GM23338 (cell line): ENCODE measurements around the gene PRR19. TPM values are rescaled to one million over a fixed set of nuclear protein-coding genes. Genes with fewer than 3 reads are reported as not detected.

ENCODE experiments used
- ATAC-seq: fragments of 200-7000 bp; cut with Tn5 transposase; 3 replicates; pipeline ENCODE4 v1.9.1; 2020
- DNase-seq: peaks from one replicate; pipeline ENCODE4 v3.0.0-alpha.2; 2015; ENCODE audit warnings: low spot score
- H2AFZ ChIP-seq: fragments of 200-600 bp; sonication (generic); 2 replicates; pipeline ENCODE4 v1.8.0; 2016; ENCODE audit warnings: antibody characterized with exemption, mild to moderate bottlenecking, moderate library complexity
- H3F3A ChIP-seq: fragments of 200-600 bp; sonication (generic); replicated peaks from 2 replicates; pipeline ENCODE4 v1.8.0; 2017; ENCODE audit warnings: antibody characterized with exemption, mixed run types, low read depth
- H3K27ac ChIP-seq: fragments of 200-600 bp; sonication (generic); 2 replicates; pipeline ENCODE4 v1.6.1; 2016; ENCODE audit warnings: low read depth
- H3K27me3 ChIP-seq: fragments of 200-600 bp; sonication (generic); 2 replicates; pipeline ENCODE4 v1.8.0; 2016; ENCODE audit warnings: mild to moderate bottlenecking, mixed run types, moderate library complexity; ENCODE audit not compliant: insufficient read depth
- H3K36me3 ChIP-seq: fragments of 200-600 bp; sonication (generic); 2 replicates; pipeline ENCODE4 v1.8.0; 2016; ENCODE audit warnings: mild to moderate bottlenecking; ENCODE audit not compliant: insufficient read depth
- H3K4me1 ChIP-seq: fragments of 200-600 bp; sonication (generic); 2 replicates; pipeline ENCODE4 v1.8.0; 2016; ENCODE audit warnings: mild to moderate bottlenecking, moderate library complexity; ENCODE audit not compliant: insufficient read depth
- H3K4me2 ChIP-seq: fragments of 200-600 bp; sonication (generic); 2 replicates; pipeline ENCODE4 v1.7.1; 2017; ENCODE audit warnings: mixed run types
- H3K4me3 ChIP-seq: fragments of 200-600 bp; sonication (generic); 2 replicates; pipeline ENCODE4 v1.6.1; 2016; ENCODE audit warnings: mixed run types
- H3K79me2 ChIP-seq: fragments of 200-600 bp; sonication (generic); replicated peaks from 2 replicates; pipeline ENCODE4 v1.8.0; 2017; ENCODE audit warnings: mild to moderate bottlenecking; ENCODE audit not compliant: insufficient read depth
- H3K9me2 ChIP-seq: fragments of 200-600 bp; sonication (generic); 2 replicates; pipeline ENCODE4 v1.8.0; 2017; ENCODE audit not compliant: insufficient read depth
- H4K20me1 ChIP-seq: fragments of 200-600 bp; sonication (generic); replicated peaks from 2 replicates; pipeline ENCODE4 v1.8.0; 2017; ENCODE audit warnings: mild to moderate bottlenecking; ENCODE audit not compliant: insufficient read depth
- H3K27ac Mint-ChIP-seq: 2 replicates; pipeline ENCODE4 v1.8.0; 2020; ENCODE audit warnings: inconsistent platforms, mild to moderate bottlenecking, moderate library complexity, mixed read lengths
- H3K27me3 Mint-ChIP-seq: 3 replicates; pipeline ENCODE4 v1.8.0; 2022; ENCODE audit warnings: low read depth, mild to moderate bottlenecking, moderate library complexity, mixed read lengths, inconsistent platforms; ENCODE audit not compliant: insufficient read depth, poor library complexity
- H3K36me3 Mint-ChIP-seq: 3 replicates; pipeline ENCODE4 v1.8.0; 2021; ENCODE audit warnings: low read depth, mild to moderate bottlenecking, inconsistent platforms, moderate library complexity, mixed read lengths
- H3K4me1 Mint-ChIP-seq: 3 replicates; pipeline ENCODE4 v1.8.0; 2020; ENCODE audit warnings: mild to moderate bottlenecking, inconsistent platforms, mixed read lengths
- H3K4me3 Mint-ChIP-seq: 3 replicates; pipeline ENCODE4 v1.8.0; 2021; ENCODE audit warnings: moderate library complexity, mild to moderate bottlenecking, inconsistent platforms, mixed read lengths
- H3K9me3 Mint-ChIP-seq: 3 replicates; pipeline ENCODE4 v1.8.0; 2020; ENCODE audit warnings: moderate library complexity, mild to moderate bottlenecking, inconsistent platforms, mixed read lengths
- EZH2phosphoT487 ChIP-seq: fragments of 200-600 bp; sonication (generic); IDR thresholded peaks from one replicate; pipeline ENCODE4 v1.8.1; 2018; ENCODE audit warnings: antibody characterized with exemption; ENCODE audit not compliant: unreplicated experiment
- NANOG ChIP-seq: IDR thresholded peaks from 2 replicates; pipeline ENCODE4 v1.6.1; 2016; ENCODE audit warnings: antibody characterized with exemption, borderline replicate concordance
- polyA plus RNA-seq: library from polyadenylated mRNA; unstranded; fragments of >200 nt; fragmentation: Nextera tagmentation; extraction: Ambion mirVana; gene quantifications from 2 replicates; pipeline ENCODE4 v1.2.1, GENCODE V29; 2016
- total RNA-seq: library from RNA; depleted of rRNA; stranded (reverse); fragments of >200 nt; shearing (Covaris generic); gene quantifications from 2 replicates; pipeline ENCODE4 v1.2.3, GENCODE V29; 2014
- TF ChIP-seq, protein P1 (sequence below): fragments of 250-450 bp; sonication (Bioruptor Pico); IDR thresholded peaks from 2 replicates; pipeline ENCODE4 v1.5.0; 2020; ENCODE audit warnings: mild to moderate bottlenecking, moderate library complexity

Gene PRR19
- total and polyA plus RNA-seq, 2 experiments from 2014 or later: 3.6 to 4.1 TPM

DNA sequence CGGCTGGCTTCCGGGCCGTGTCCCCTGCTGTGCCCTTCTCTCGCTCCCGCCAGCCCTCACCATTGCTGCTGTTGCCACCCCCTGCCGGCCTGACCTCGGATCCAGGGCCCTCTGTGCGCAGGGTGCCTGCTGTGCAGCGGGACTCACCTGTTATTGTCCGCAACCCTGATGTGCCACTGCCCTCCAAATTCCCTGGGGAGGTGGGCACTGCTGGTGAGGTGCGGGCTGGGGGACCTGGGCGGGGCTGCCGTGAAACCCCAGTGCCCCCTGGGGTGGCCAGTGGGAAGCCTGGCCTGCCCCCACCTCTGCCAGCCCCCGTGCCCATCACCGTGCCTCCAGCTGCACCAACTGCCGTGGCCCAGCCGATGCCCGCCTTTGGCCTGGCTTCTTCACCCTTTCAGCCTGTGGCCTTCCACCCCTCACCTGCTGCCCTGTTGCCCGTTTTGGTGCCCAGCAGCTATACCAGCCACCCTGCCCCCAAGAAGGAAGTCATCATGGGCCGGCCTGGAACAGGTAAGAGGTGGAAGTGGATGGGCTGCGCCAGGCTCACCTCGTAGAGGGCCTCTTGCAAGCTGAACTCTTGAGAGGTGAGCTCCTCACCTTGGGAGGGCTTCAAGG, 27.8 kb upstream of the PRR19 start:
- no peak for TF ChIP-seq NANOG
- no peak for TF ChIP-seq EZH2phosphoT487
- H3K4me3 ChIP-seq: no peak overlapping the region
- no peak overlapping the region for H2AFZ ChIP-seq
- peaks cover 13% of the 10 kb centered on the region; the same call in 2 of the 3 replicates for H3K36me3 Mint-ChIP-seq
- no peak overlapping the region for H3K4me3 Mint-ChIP-seq
- H3K27ac ChIP-seq: no peak overlapping the region
- H3K4me2 ChIP-seq: no peak overlapping the region
- ATAC-seq (no peak), DNase-seq (no peak)
- no peaks in the 10 kb centered on the region for H3K9me2 ChIP-seq
- no peaks in the 10 kb centered on the region for H3K36me3 ChIP-seq
- H4K20me1 ChIP-seq: 0 out of 2 replicates have a peak, but pooled peaks cover 3% of the 10 kb centered on the region
- no peaks in the 10 kb centered on the region for H3F3A ChIP-seq
- no peaks in the 10 kb centered on the region; the same call in 2 of the 3 replicates for H3K9me3 Mint-ChIP-seq
- H3K27me3 Mint-ChIP-seq: peaks cover 6% of the 10 kb centered on the region
- H3K4me1 ChIP-seq: peaks cover 6% of the 10 kb centered on the region; the same call in 1 of the 2 replicates
- H3K27me3 ChIP-seq: no peaks in the 10 kb centered on the region
- peaks cover 6% of the 10 kb centered on the region; the same call in 1 of the 2 replicates for H3K79me2 ChIP-seq
- H3K4me1 Mint-ChIP-seq: peaks cover 29% of the 10 kb centered on the region
- no peak overlapping the region for H3K27ac Mint-ChIP-seq

DNA sequence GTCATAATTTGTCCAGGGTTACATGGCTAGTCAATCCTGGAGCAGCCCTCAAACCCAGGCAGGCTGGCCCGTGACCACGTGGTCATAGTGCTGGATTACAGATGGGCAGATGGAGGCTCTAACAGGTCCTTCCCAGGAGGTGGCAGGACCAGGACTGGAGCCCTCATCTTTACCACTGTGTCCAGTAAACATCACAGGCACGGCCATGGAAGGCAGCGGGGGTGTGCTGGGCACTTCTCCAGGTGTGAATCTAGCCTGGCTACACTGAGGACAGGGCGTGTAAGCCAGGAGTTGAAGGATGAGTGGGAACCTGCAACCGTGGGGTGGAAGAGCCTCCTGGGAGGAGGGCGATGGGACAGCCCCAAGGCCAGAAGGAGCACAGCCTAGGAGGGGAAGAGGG, 26.8 kb upstream of the PRR19 start:
- H3K4me3 Mint-ChIP-seq: no peak overlapping the region; the same call in 2 of the 3 replicates
- no peak overlapping the region for H3K4me2 ChIP-seq
- no peaks in the 10 kb centered on the region for H3K27me3 ChIP-seq
- no peak overlapping the region for H2AFZ ChIP-seq
- H3K79me2 ChIP-seq: no peaks in the 10 kb centered on the region; the same call in 1 of the 2 replicates
- TF ChIP-seq, protein P1, sequence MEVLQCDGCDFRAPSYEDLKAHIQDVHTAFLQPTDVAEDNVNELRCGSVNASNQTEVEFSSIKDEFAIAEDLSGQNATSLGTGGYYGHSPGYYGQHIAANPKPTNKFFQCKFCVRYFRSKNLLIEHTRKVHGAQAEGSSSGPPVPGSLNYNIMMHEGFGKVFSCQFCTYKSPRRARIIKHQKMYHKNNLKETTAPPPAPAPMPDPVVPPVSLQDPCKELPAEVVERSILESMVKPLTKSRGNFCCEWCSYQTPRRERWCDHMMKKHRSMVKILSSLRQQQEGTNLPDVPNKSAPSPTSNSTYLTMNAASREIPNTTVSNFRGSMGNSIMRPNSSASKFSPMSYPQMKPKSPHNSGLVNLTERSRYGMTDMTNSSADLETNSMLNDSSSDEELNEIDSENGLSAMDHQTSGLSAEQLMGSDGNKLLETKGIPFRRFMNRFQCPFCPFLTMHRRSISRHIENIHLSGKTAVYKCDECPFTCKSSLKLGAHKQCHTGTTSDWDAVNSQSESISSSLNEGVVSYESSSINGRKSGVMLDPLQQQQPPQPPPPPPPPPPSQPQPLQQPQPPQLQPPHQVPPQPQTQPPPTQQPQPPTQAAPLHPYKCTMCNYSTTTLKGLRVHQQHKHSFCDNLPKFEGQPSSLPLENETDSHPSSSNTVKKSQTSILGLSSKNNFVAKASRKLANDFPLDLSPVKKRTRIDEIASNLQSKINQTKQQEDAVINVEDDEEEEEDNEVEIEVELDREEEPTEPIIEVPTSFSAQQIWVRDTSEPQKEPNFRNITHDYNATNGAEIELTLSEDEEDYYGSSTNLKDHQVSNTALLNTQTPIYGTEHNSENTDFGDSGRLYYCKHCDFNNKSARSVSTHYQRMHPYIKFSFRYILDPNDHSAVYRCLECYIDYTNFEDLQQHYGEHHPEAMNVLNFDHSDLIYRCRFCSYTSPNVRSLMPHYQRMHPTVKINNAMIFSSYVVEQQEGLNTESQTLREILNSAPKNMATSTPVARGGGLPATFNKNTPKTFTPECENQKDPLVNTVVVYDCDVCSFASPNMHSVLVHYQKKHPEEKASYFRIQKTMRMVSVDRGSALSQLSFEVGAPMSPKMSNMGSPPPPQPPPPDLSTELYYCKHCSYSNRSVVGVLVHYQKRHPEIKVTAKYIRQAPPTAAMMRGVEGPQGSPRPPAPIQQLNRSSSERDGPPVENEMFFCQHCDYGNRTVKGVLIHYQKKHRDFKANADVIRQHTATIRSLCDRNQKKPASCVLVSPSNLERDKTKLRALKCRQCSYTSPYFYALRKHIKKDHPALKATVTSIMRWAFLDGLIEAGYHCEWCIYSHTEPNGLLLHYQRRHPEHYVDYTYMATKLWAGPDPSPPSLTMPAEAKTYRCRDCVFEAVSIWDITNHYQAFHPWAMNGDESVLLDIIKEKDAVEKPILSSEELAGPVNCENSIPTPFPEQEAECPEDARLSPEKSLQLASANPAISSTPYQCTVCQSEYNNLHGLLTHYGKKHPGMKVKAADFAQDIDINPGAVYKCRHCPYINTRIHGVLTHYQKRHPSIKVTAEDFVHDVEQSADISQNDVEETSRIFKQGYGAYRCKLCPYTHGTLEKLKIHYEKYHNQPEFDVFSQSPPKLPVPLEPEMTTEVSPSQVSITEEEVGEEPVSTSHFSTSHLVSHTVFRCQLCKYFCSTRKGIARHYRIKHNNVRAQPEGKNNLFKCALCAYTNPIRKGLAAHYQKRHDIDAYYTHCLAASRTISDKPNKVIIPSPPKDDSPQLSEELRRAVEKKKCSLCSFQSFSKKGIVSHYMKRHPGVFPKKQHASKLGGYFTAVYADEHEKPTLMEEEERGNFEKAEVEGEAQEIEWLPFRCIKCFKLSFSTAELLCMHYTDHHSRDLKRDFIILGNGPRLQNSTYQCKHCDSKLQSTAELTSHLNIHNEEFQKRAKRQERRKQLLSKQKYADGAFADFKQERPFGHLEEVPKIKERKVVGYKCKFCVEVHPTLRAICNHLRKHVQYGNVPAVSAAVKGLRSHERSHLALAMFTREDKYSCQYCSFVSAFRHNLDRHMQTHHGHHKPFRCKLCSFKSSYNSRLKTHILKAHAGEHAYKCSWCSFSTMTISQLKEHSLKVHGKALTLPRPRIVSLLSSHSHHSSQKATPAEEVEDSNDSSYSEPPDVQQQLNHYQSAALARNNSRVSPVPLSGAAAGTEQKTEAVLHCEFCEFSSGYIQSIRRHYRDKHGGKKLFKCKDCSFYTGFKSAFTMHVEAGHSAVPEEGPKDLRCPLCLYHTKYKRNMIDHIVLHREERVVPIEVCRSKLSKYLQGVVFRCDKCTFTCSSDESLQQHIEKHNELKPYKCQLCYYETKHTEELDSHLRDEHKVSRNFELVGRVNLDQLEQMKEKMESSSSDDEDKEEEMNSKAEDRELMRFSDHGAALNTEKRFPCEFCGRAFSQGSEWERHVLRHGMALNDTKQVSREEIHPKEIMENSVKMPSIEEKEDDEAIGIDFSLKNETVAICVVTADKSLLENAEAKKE (CRISPR knock-in tag): no peak
- TF ChIP-seq EZH2phosphoT487: no peak
- H3F3A ChIP-seq: peaks cover 5% of the 10 kb centered on the region; the same call in 1 of the 2 replicates
- H3K4me1 Mint-ChIP-seq: peaks cover 27% of the 10 kb centered on the region
- peaks cover 5% of the 10 kb centered on the region; the same call in 1 of the 2 replicates for H3K4me1 ChIP-seq
- H3K4me3 ChIP-seq: no peak overlapping the region
- no peak for DNase-seq
- H3K36me3 ChIP-seq: no peaks in the 10 kb centered on the region
- no peak overlapping the region for H3K27ac ChIP-seq
- H3K9me3 Mint-ChIP-seq: no peaks in the 10 kb centered on the region; the same call in 2 of the 3 replicates
- H3K36me3 Mint-ChIP-seq: peaks cover 13% of the 10 kb centered on the region; the same call in 2 of the 3 replicates
- H3K9me2 ChIP-seq: no peaks in the 10 kb centered on the region
- peaks cover 6% of the 10 kb centered on the region for H3K27me3 Mint-ChIP-seq
- no peak overlapping the region; the same call in 1 of the 2 replicates for H3K27ac Mint-ChIP-seq
- no peak for ATAC-seq
- 0 out of 2 replicates have a peak, but pooled peaks cover 3% of the 10 kb centered on the region for H4K20me1 ChIP-seq
